Measurements from ENCODE around the gene KIF17.
A peak's percentile ranks its signal among the peaks of the same experiment; 100 is the strongest.

KIF17 gene

GRCh38 chr1:20668581-20668980 is 49.2 kb downstream of the KIF17 start:
- Histone ChIP-seq H3K9me3 (ENCODE audit: control insufficient read depth in 2 of 2, low read length in 2 of 2) (no peaks in the 10 kb centered on the region), H3K36me3 (ENCODE audit: control insufficient read depth in 2 of 2, insufficient read depth in 2 of 2, low read length in 2 of 2) (no peaks in the 10 kb centered on the region), H3K27me3 (ENCODE audit: control insufficient read depth in 1 of 2, insufficient read depth in 2 of 2, low read length in 2 of 2) (no peaks in the 10 kb centered on the region), H3K9ac (ENCODE audit: low read length in 2 of 2) (no peak overlapping the region), H3K4me3 (ENCODE audit: low read length in 2 of 2) (no peak overlapping the region), H3K4me1 (ENCODE audit: control insufficient read depth, insufficient read depth, low read length) (no peaks in the 10 kb centered on the region), H3K27ac (ENCODE audit: low read length) (no peak overlapping the region)

DNA sequence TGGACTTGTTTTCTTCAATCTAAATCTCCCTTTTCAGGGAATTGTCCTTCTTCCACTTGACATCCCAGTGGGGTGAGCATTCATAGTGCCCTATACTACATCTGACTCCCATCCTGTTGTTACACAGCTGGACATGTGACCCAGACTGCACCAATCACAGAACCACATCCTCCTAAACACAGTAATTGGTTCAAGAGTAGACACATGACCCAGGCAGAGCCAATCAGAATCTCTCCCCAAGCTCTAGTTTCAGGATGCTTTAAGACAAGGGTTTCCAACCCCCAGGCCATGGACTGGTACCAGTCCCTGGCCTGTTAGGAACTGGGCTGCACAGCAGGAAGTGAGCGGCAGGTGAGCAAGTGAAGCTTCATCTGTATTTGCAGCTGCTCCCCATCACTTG is 51.0 kb downstream of the KIF17 start:
- peaks cover 3% of the 10 kb centered on the region for H3K4me1 ChIP-seq (ENCODE audit: control insufficient read depth, insufficient read depth, low read length)
- no peaks in the 10 kb centered on the region for H3K9me3 ChIP-seq (ENCODE audit: control insufficient read depth in 2 of 2, low read length in 2 of 2)
- H3K4me3 ChIP-seq (ENCODE audit: low read length in 2 of 2) = no peak overlapping the region
- no peak overlapping the region for H3K9ac ChIP-seq (ENCODE audit: low read length in 2 of 2)
- H3K36me3 ChIP-seq (ENCODE audit: control insufficient read depth in 2 of 2, insufficient read depth in 2 of 2, low read length in 2 of 2) = no peaks in the 10 kb centered on the region
- H3K27ac ChIP-seq (ENCODE audit: low read length) = no peak overlapping the region
- H3K27me3 ChIP-seq (ENCODE audit: control insufficient read depth in 1 of 2, insufficient read depth in 2 of 2, low read length in 2 of 2) = no peaks in the 10 kb centered on the region

GRCh38 chr1:20666146-20666545 is 51.7 kb downstream of the KIF17 start:
- no peak overlapping the region for H3K9ac ChIP-seq (ENCODE audit: low read length in 2 of 2)
- H3K9me3 ChIP-seq (ENCODE audit: control insufficient read depth in 2 of 2, low read length in 2 of 2) = no peaks in the 10 kb centered on the region
- H3K27me3 ChIP-seq (ENCODE audit: control insufficient read depth in 1 of 2, insufficient read depth in 2 of 2, low read length in 2 of 2) = no peaks in the 10 kb centered on the region
- H3K36me3 ChIP-seq (ENCODE audit: control insufficient read depth in 2 of 2, insufficient read depth in 2 of 2, low read length in 2 of 2) = no peaks in the 10 kb centered on the region
- H3K4me1 ChIP-seq (ENCODE audit: control insufficient read depth, insufficient read depth, low read length) = peaks cover 3% of the 10 kb centered on the region
- no peak overlapping the region for H3K27ac ChIP-seq (ENCODE audit: low read length)
- no peak overlapping the region for H3K4me3 ChIP-seq (ENCODE audit: low read length in 2 of 2)

DNA sequence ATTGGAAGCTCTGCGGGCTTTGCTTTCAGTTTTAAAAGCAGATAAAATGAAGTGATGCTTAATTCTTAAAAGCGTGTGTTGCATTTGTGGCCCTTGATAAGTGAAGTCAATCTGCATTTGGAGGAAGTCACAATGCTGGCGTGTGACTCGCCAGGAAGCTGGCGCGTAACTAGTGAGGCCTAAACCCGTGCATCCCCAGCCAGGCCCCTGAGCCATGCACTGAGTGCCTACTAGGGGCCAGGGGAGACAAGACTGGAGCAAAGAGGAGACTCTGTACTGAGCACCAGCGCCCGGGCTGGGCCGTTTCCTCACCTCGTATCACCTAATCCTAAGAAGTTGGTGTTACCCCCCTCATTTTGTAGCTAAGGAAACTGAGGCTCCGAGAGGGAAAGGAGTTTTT is 52.1 kb downstream of the KIF17 start:
- Histone ChIP-seq H3K9me3 (ENCODE audit: control insufficient read depth in 2 of 2, low read length in 2 of 2) (no peaks in the 10 kb centered on the region), H3K27ac (ENCODE audit: low read length) (no peak overlapping the region), H3K4me1 (ENCODE audit: control insufficient read depth, insufficient read depth, low read length) (peaks cover 4% of the 10 kb centered on the region), H3K9ac (ENCODE audit: low read length in 2 of 2) (no peak overlapping the region), H3K27me3 (ENCODE audit: control insufficient read depth in 1 of 2, insufficient read depth in 2 of 2, low read length in 2 of 2) (no peaks in the 10 kb centered on the region), H3K36me3 (ENCODE audit: control insufficient read depth in 2 of 2, insufficient read depth in 2 of 2, low read length in 2 of 2) (no peaks in the 10 kb centered on the region), H3K4me3 (ENCODE audit: low read length in 2 of 2) (no peak overlapping the region)

DNA sequence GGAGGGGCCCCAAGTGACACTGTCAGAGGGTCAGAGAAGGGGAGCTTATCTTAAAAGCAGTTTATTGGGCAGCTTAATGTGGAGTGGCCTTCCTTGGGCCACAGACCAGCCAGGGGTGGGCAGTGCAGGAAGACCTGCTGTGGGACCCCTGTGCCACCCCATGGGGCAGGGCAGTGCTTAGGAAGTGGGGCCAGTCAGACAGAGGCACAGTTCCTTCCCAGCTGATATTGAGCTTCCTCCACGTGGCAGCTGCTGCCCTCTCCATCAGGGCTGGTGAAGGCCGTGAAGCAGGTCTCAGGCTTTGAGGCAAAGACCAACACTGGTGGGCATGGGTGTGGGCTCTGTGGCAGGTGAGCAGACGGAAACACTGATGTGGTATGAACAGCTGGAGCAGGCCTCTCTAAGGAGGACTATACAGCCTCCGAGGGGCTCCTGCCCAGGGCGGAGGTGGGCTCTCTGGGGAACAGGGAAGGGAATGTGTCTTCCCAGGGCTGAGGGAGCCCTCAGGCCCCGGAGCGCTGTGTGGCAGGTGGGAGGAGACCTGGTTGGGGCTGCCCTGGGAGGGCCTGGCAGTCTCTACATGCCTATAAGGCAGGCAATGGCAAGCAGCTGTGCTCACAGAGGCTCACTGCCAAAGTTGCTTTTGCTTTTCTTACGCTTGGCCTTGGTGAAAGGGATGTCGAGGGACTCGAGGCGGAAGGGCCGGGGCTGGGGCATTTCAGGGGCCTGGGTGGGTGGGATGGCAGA is 53.7 kb downstream of the KIF17 start:
- H3K9ac ChIP-seq (ENCODE audit: low read length in 2 of 2) = no peak overlapping the region
- H3K4me1 ChIP-seq (ENCODE audit: control insufficient read depth, insufficient read depth, low read length) = peaks cover 12% of the 10 kb centered on the region
- no peak overlapping the region for H3K4me3 ChIP-seq (ENCODE audit: low read length in 2 of 2)
- no peaks in the 10 kb centered on the region for H3K27me3 ChIP-seq (ENCODE audit: control insufficient read depth in 1 of 2, insufficient read depth in 2 of 2, low read length in 2 of 2)
- no peaks in the 10 kb centered on the region for H3K9me3 ChIP-seq (ENCODE audit: control insufficient read depth in 2 of 2, low read length in 2 of 2)
- H3K36me3 ChIP-seq (ENCODE audit: control insufficient read depth in 2 of 2, insufficient read depth in 2 of 2, low read length in 2 of 2) = no peaks in the 10 kb centered on the region
- H3K27ac ChIP-seq (ENCODE audit: low read length) = no peak overlapping the region

- Histone ChIP-seq H3K27me3 (ENCODE audit: control insufficient read depth in 1 of 2, insufficient read depth in 2 of 2, low read length in 2 of 2) (no peaks in the 10 kb centered on the region), H3K4me3 (ENCODE audit: low read length in 2 of 2) (no peak overlapping the region), H3K9ac (ENCODE audit: low read length in 2 of 2) (no peak overlapping the region), H3K4me1 (ENCODE audit: control insufficient read depth, insufficient read depth, low read length) (peaks cover 12% of the 10 kb centered on the region), H3K36me3 (ENCODE audit: control insufficient read depth in 2 of 2, insufficient read depth in 2 of 2, low read length in 2 of 2) (peaks cover 0 to 2% of the 10 kb centered on the region in 2 donors), H3K27ac (ENCODE audit: low read length) (no peak overlapping the region), H3K9me3 (ENCODE audit: control insufficient read depth in 2 of 2, low read length in 2 of 2) (no peaks in the 10 kb centered on the region)
These were observed 54.4 kb downstream of the KIF17 start for GRCh38 chr1:20663365-20663764.

- H3K27ac ChIP-seq (ENCODE audit: low read length) = peak overlapping the region; percentile 81
- H3K4me3 ChIP-seq (ENCODE audit: low read length in 2 of 2) = peak overlapping the region; percentile 60 to 98
- peaks cover 14% of the 10 kb centered on the region for H3K4me1 ChIP-seq (ENCODE audit: control insufficient read depth, insufficient read depth, low read length)
- peaks cover 5 to 8% of the 10 kb centered on the region in 2 donors for H3K36me3 ChIP-seq (ENCODE audit: control insufficient read depth in 2 of 2, insufficient read depth in 2 of 2, low read length in 2 of 2)
- H3K9me3 ChIP-seq (ENCODE audit: control insufficient read depth in 2 of 2, low read length in 2 of 2) = no peaks in the 10 kb centered on the region
- peak overlapping the region; percentile 68 to 86 for H3K9ac ChIP-seq (ENCODE audit: low read length in 2 of 2)
- H3K27me3 ChIP-seq (ENCODE audit: control insufficient read depth in 1 of 2, insufficient read depth in 2 of 2, low read length in 2 of 2) = no peaks in the 10 kb centered on the region
These were observed 55.7 kb downstream of the KIF17 start for GRCh38 chr1:20662110-20662475.

- Histone ChIP-seq H3K9ac (ENCODE audit: low read length in 2 of 2) (peak within 1 kb of the TSS; percentile 73 to 86), H3K4me1 (ENCODE audit: control insufficient read depth, insufficient read depth, low read length) (peaks cover 14% of the 10 kb centered on the region), H3K27me3 (ENCODE audit: control insufficient read depth in 1 of 2, insufficient read depth in 2 of 2, low read length in 2 of 2) (no peaks in the 10 kb centered on the region), H3K4me3 (ENCODE audit: low read length in 2 of 2) (peak within 1 kb of the TSS; percentile 78 to 98), H3K36me3 (ENCODE audit: control insufficient read depth in 2 of 2, insufficient read depth in 2 of 2, low read length in 2 of 2) (peaks cover 10 to 14% of the 10 kb centered on the region in 2 donors), H3K27ac (ENCODE audit: low read length) (peak within 1 kb of the TSS; percentile 81), H3K9me3 (ENCODE audit: control insufficient read depth in 2 of 2, low read length in 2 of 2) (no peaks in the 10 kb centered on the region)
These were observed 56.3 kb downstream of the KIF17 start, which contains the start of gene DDOST for GRCh38 chr1:20661207-20662109. TSS of gene DDOST (minus strand) at chr1:20661369. CDS start at chr1:20661350, 19 bp downstream.

GRCh38 chr1:20660847-20661206 is 57.0 kb downstream of the KIF17 start:
- H3K4me3 ChIP-seq (ENCODE audit: low read length in 2 of 2) = peak overlapping the region; percentile 78 to 98
- H3K27me3 ChIP-seq (ENCODE audit: control insufficient read depth in 1 of 2, insufficient read depth in 2 of 2, low read length in 2 of 2) = no peaks in the 10 kb centered on the region
- peak overlapping the region; percentile 24 for H3K27ac ChIP-seq (ENCODE audit: low read length)
- no peaks in the 10 kb centered on the region for H3K9me3 ChIP-seq (ENCODE audit: control insufficient read depth in 2 of 2, low read length in 2 of 2)
- peak overlapping the region; percentile 73 to 79 for H3K9ac ChIP-seq (ENCODE audit: low read length in 2 of 2)
- H3K4me1 ChIP-seq (ENCODE audit: control insufficient read depth, insufficient read depth, low read length) = peaks cover 14% of the 10 kb centered on the region
- peaks cover 14 to 20% of the 10 kb centered on the region in 2 donors for H3K36me3 ChIP-seq (ENCODE audit: control insufficient read depth in 2 of 2, insufficient read depth in 2 of 2, low read length in 2 of 2)

GRCh38 chr1:20660363-20660762 is 57.4 kb downstream of the KIF17 start:
- Histone ChIP-seq H3K9ac (ENCODE audit: low read length in 2 of 2) (peak overlapping the region; percentile 73 to 79), H3K9me3 (ENCODE audit: control insufficient read depth in 2 of 2, low read length in 2 of 2) (no peaks in the 10 kb centered on the region), H3K4me3 (ENCODE audit: low read length in 2 of 2) (peak overlapping the region; percentile 78 to 98), H3K27ac (ENCODE audit: low read length) (no peak overlapping the region), H3K36me3 (ENCODE audit: control insufficient read depth in 2 of 2, insufficient read depth in 2 of 2, low read length in 2 of 2) (peaks cover 18 to 25% of the 10 kb centered on the region in 2 donors), H3K27me3 (ENCODE audit: control insufficient read depth in 1 of 2, insufficient read depth in 2 of 2, low read length in 2 of 2) (no peaks in the 10 kb centered on the region), H3K4me1 (ENCODE audit: control insufficient read depth, insufficient read depth, low read length) (peaks cover 14% of the 10 kb centered on the region)
